ENCODE measurements around the gene FAM120C.

DNA sequence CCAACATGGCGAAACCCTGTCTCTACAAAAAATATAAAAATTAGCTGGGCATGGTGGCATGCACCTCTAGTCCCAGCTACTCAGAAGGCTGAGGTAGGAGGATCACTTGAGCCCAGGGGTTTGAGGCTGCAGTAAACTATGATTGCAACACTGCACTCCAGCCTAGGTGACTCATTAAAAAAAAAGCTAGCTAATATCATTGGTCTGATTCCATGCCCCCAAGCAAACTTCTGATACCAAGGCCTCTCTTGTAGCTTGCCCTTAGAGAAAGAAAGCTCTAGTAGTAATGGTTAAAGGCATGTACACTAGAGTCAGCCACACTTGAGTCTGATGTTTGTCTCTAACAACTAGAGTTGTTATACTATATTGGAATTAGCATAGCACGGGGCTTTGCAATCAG lies 106.2 kb downstream of the FAM120C start:
- TF ChIP-seq, protein P1, sequence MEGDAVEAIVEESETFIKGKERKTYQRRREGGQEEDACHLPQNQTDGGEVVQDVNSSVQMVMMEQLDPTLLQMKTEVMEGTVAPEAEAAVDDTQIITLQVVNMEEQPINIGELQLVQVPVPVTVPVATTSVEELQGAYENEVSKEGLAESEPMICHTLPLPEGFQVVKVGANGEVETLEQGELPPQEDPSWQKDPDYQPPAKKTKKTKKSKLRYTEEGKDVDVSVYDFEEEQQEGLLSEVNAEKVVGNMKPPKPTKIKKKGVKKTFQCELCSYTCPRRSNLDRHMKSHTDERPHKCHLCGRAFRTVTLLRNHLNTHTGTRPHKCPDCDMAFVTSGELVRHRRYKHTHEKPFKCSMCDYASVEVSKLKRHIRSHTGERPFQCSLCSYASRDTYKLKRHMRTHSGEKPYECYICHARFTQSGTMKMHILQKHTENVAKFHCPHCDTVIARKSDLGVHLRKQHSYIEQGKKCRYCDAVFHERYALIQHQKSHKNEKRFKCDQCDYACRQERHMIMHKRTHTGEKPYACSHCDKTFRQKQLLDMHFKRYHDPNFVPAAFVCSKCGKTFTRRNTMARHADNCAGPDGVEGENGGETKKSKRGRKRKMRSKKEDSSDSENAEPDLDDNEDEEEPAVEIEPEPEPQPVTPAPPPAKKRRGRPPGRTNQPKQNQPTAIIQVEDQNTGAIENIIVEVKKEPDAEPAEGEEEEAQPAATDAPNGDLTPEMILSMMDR (IDR thresholded peaks at IDR 0.05; ENCODE audit: insufficient read depth, low read depth, low read length) = no peak
- TF ChIP-seq EZH2 (IDR thresholded peaks at IDR 0.05; ENCODE audit: insufficient read depth, low read length) = no peak

All from astrocyte (in vitro differentiated cells and primary cell).